ENCODE measurements around the gene MAPK4. TPM values are rescaled to one million over a fixed set of nuclear protein-coding genes. Genes with fewer than 3 reads are reported as not detected.

Gene MAPK4
- total and polyA plus RNA-seq, 7 donors: 0.60 to 16.1 (median 8.8) TPM; not detected in 1

DNA sequence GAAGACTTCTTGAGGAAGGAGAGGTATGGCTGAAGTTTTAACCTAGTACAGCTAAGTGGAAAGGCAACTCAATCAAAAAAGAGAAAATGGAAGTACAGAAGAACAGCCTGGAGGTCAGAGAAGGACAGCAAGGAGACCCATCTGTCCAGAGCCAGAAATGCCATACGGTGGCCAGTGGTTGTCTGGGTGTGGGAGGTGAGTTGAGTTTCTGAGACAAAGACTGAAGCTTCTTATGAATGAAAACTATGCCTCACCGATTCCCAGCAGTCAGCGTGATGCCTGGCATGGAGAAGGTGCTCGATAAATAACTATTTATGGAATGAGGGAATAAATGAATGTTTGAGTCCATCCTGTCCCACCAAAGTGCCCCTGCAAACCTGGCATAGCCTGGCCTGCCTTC, 161.1 kb downstream of the MAPK4 start:
- WGBS, 2 donors: 87 to 92% methylated on average over 4 of the region's 4 CpGs
- intact Hi-C loops (cut with DNase I): no loop called here
- no peak for TF ChIP-seq POLR2A (IDR thresholded peaks at IDR 0.05)
- no peak for TF ChIP-seq EP300 (IDR thresholded peaks at IDR 0.05)

GRCh38 chr18:50721451-50722120, 161.7 kb downstream of the MAPK4 start:
- Histone ChIP-seq H3K4me1 (no peaks in the 10 kb centered on the region), H3K36me3 (no peaks in the 10 kb centered on the region), H3K27me3 (no peaks in the 10 kb centered on the region), H3K27ac (no peak overlapping the region), H3K9me3 (no peaks in the 10 kb centered on the region), H3K4me3 (no peak overlapping the region)
- DNase-seq: no peak
- intact Hi-C loops (cut with DNase I): no loop called here
- 89 to 94% methylated on average over 4 of the region's 4 CpGs for WGBS, 2 donors
- no peak for TF ChIP-seq POLR2A (IDR thresholded peaks at IDR 0.05)
- TF ChIP-seq POLR2AphosphoS5 (IDR thresholded peaks at IDR 0.05): no peak
- no peak for TF ChIP-seq EP300 (IDR thresholded peaks at IDR 0.05)
- TF ChIP-seq CTCF (IDR thresholded peaks at IDR 0.05): no peak

More for the DNA sequence above, 161.1 kb downstream of the MAPK4 start:
- H3K27ac ChIP-seq: no peak overlapping the region
- no peaks in the 10 kb centered on the region for H3K9me3 ChIP-seq
- no peak for DNase-seq
- H3K4me3 ChIP-seq: no peak overlapping the region
- H3K4me1 ChIP-seq: no peaks in the 10 kb centered on the region
- H3K27me3 ChIP-seq: no peaks in the 10 kb centered on the region
- no peaks in the 10 kb centered on the region for H3K36me3 ChIP-seq

DNA sequence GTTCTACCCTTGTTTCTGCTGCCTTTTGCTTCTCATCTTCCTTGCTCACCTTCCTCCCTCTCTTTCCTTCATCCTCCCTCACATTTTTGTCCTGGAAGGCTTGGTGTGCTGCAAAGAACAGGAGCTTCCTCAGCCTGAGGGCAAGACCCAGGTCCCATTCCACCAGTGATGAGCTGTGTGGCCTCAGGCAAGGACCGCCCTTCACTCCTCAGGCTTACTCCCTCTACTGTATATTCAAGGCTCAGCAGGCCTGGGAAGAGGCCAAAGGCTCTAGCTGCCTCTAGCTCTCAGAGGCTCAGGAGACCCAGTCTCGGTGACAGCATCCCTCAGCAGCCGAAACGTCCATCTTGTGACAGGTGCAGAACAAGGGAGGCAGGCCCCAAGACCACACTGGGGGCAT, 162.4 kb downstream of the MAPK4 start:
- no peak for DNase-seq
- H3K4me3 ChIP-seq: no peak overlapping the region
- intact Hi-C loops (cut with DNase I): no loop called here
- H3K9me3 ChIP-seq: no peaks in the 10 kb centered on the region
- H3K4me1 ChIP-seq: no peaks in the 10 kb centered on the region
- 92 to 93% methylated on average over 4 of the region's 4 CpGs for WGBS, 2 donors
- no peak for TF ChIP-seq CTCF (IDR thresholded peaks at IDR 0.05)
- TF ChIP-seq POLR2AphosphoS5 (IDR thresholded peaks at IDR 0.05): no peak
- TF ChIP-seq POLR2A (IDR thresholded peaks at IDR 0.05): no peak
- TF ChIP-seq EP300 (IDR thresholded peaks at IDR 0.05): no peak
- H3K27me3 ChIP-seq: no peaks in the 10 kb centered on the region
- no peaks in the 10 kb centered on the region for H3K36me3 ChIP-seq
- no peak overlapping the region for H3K27ac ChIP-seq

- WGBS, 2 donors: 82 to 89% methylated on average over 5 of the region's 5 CpGs
Observed at GRCh38 chr18:50724751-50725151, 164.9 kb downstream of the MAPK4 start.

More at GRCh38 chr18:50724751-50725151, 164.9 kb downstream of the MAPK4 start:
- H3K4me1 ChIP-seq: no peaks in the 10 kb centered on the region
- no peaks in the 10 kb centered on the region for H3K9me3 ChIP-seq
- TF ChIP-seq EP300 (IDR thresholded peaks at IDR 0.05) (no peak), CTCF (IDR thresholded peaks at IDR 0.05) (no peak), POLR2AphosphoS5 (IDR thresholded peaks at IDR 0.05) (no peak), POLR2A (IDR thresholded peaks at IDR 0.05) (no peak)
- H3K27ac ChIP-seq: no peak overlapping the region
- DNase-seq: no peak
- no peaks in the 10 kb centered on the region for H3K27me3 ChIP-seq
- H3K4me3 ChIP-seq: no peak overlapping the region
- peaks cover 0 to 8% (median 0%) of the 10 kb centered on the region in 4 donors for H3K36me3 ChIP-seq
- intact Hi-C loops (cut with DNase I): no loop called here

Data from sigmoid colon (tissue), 7 donors.